Naive thymus-derived CD4-positive, alpha-beta T cell (primary cell): ENCODE data around the gene DCTN3. TPM values are rescaled to one million over a fixed set of nuclear protein-coding genes. Genes with fewer than 3 reads are reported as not detected.
A peak's percentile ranks its signal among the peaks of the same experiment; 100 is the strongest.

ENCODE experiments used
- ATAC-seq: fragments of 150-1000 bp; cut with Tn5 transposase; 2 replicates; pipeline ENCODE4 v1.10.0; 2021; ENCODE audit warnings: mild to moderate bottlenecking, moderate library complexity
- CTCF ChIA-PET: fragments of 350-600 bp; sonication (Branson Sonifier 250); formaldehyde crosslinking; loops from one replicate; lab custom pipeline; 2021; ENCODE audit warnings: antibody characterized with exemption; lab: Charles Lee
- POLR2A ChIA-PET: fragments of 350-600 bp; sonication (Branson Sonifier 250); formaldehyde crosslinking; loops from one replicate; lab custom pipeline; 2021; ENCODE audit warnings: antibody characterized with exemption, inconsistent platforms; lab: Charles Lee
- DNase-seq, 9 donors: peaks; one replicate each; pipeline versions ENCODE4 v3.0.0 to v3.0.0-alpha.2; 2020 to 2022; ENCODE audit warnings: mixed read lengths in 1 of 9
- H3K27ac ChIP-seq: one replicate; pipeline ENCODE4 v1.7.0; 2013; ENCODE audit warnings: mild to moderate bottlenecking, low read depth, low read length, moderate library complexity
- H3K27me3 ChIP-seq, 2 donors: one replicate each; pipeline ENCODE4 v1.7.0; 2013; ENCODE audit warnings: low read length in 2 of 2, mild to moderate bottlenecking in 2 of 2, moderate library complexity in 2 of 2; ENCODE audit not compliant: control insufficient read depth in 2 of 2, insufficient read depth in 2 of 2
- H3K36me3 ChIP-seq, 3 experiments: 1 replicate in 2 of 3; 2 replicates in 1 of 3; pipeline ENCODE4 v1.7.0; 2013; ENCODE audit warnings: low read length in 3 of 3, mild to moderate bottlenecking in 3 of 3, moderate library complexity in 1 of 3; ENCODE audit not compliant: insufficient read depth in 3 of 3, control insufficient read depth in 2 of 3
- H3K4me1 ChIP-seq, 2 donors: one replicate each; pipeline ENCODE4 v1.7.0; 2013; ENCODE audit warnings: low read length in 2 of 2, mild to moderate bottlenecking in 2 of 2, moderate library complexity in 1 of 2; ENCODE audit not compliant: control insufficient read depth in 2 of 2, insufficient read depth in 2 of 2
- H3K4me3 ChIP-seq: 2 replicates; pipeline ENCODE4 v1.7.0; 2013; ENCODE audit warnings: mild to moderate bottlenecking, low read length
- H3K9me3 ChIP-seq, 3 experiments: 1 replicate in 2 of 3; 2 replicates in 1 of 3; pipeline ENCODE4 v1.7.0; 2013; ENCODE audit warnings: low read length in 3 of 3; ENCODE audit not compliant: control insufficient read depth in 2 of 3
- H3K27ac Mint-ChIP-seq, 9 donors: one replicate each; pipeline ENCODE4 v1.8.0; 2020 to 2022; ENCODE audit warnings: mixed read lengths in 9 of 9, mild to moderate bottlenecking in 8 of 9, moderate library complexity in 5 of 9, inconsistent platforms in 2 of 9
- H3K27me3 Mint-ChIP-seq, 5 donors: one replicate each; pipeline ENCODE4 v1.8.0; 2021 to 2022; ENCODE audit warnings: mixed read lengths in 5 of 5, mild to moderate bottlenecking in 1 of 5
- H3K36me3 Mint-ChIP-seq, 5 donors: one replicate each; pipeline ENCODE4 v1.8.0; 2020 to 2022; ENCODE audit warnings: mixed read lengths in 5 of 5, mild to moderate bottlenecking in 3 of 5, inconsistent platforms in 1 of 5
- H3K4me1 Mint-ChIP-seq, 7 donors: one replicate each; pipeline ENCODE4 v1.8.0; 2020 to 2022; ENCODE audit warnings: mixed read lengths in 7 of 7, mild to moderate bottlenecking in 3 of 7, inconsistent platforms in 1 of 7
- H3K4me3 Mint-ChIP-seq, 10 donors: one replicate each; pipeline ENCODE4 v1.8.0; 2020 to 2022; ENCODE audit warnings: mild to moderate bottlenecking in 10 of 10, mixed read lengths in 10 of 10, moderate library complexity in 6 of 10, inconsistent platforms in 2 of 10
- H3K9me3 Mint-ChIP-seq, 11 donors: one replicate each; pipeline ENCODE4 v1.8.0; 2020 to 2022; ENCODE audit warnings: mixed read lengths in 11 of 11, mild to moderate bottlenecking in 4 of 11, inconsistent platforms in 1 of 11, moderate library complexity in 1 of 11
- intact Hi-C, 2 donors: fragments of 100-400 bp; cut with micrococcal nuclease; formaldehyde crosslinking; loops; one replicate each; pipeline ENCODE4 v1.15.1; 2023
- polyA plus RNA-seq, 2 donors: library from polyadenylated mRNA; unstranded; fragments of 300-500 nt; fragmentation: Illumina TruSeq; gene quantifications; one replicate each; pipeline ENCODE4 v1.2.3, GENCODE V29; 2021
- total RNA-seq, 6 experiments: library from RNA in 5 of 6; stranded (reverse) in 5 of 6; gene quantifications; 1 replicate in 5 of 6; 2 replicates in 1 of 6; pipeline ENCODE4 v1.2.3 and lab custom pipeline; 2021 to 2026

The DCTN3 gene
- total and polyA plus RNA-seq, 7 experiments from 2014 or later = 55.6 to 129 (median 77.3) TPM

DNA sequence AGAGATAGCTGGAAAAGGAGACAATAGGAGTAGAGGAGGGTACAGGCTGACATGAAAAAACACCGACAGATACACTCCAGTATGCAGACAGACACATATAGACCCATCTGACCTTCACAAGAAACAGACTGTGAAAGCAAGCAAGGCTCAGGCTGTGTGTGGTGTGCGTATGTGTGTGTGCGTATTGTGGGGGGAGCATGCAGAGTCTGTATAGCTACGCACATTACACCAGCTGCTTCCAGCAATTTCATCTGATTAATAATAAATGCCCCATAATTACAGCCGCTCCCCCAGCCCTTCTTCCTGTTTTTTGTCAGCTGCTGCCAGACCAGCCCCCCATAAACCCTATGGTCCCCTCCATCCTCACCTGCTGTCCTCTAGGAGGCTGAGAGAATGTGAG lies 37.5 kb downstream of the DCTN3 start:
- peaks cover 0 to 2% (median 0%) of the 10 kb centered on the region in 11 donors for H3K9me3 Mint-ChIP-seq
- no peak for ATAC-seq
- Histone ChIP-seq H3K27ac (no peak overlapping the region), H3K4me1 (peaks cover 0 to 5% of the 10 kb centered on the region in 2 donors), H3K9me3 (no peaks in the 10 kb centered on the region), H3K36me3 (no peaks in the 10 kb centered on the region), H3K4me3 (no peak overlapping the region), H3K27me3 (peaks cover 0 to 16% of the 10 kb centered on the region in 2 donors)
- ChIA-PET CTCF (no interaction called here), POLR2A (interaction anchor here (0.7 to 0.9 kb wide), 2 partner anchors 715 to 764 kb away, joined by 3 read pairs; no protein-coding TSS in a partner anchor)
- H3K4me3 Mint-ChIP-seq = no peak overlapping the region
- H3K27ac Mint-ChIP-seq = no peak overlapping the region
- no peak for DNase-seq
- peaks cover 70 to 89% (median 79%) of the 10 kb centered on the region in 5 donors for H3K27me3 Mint-ChIP-seq
- peaks cover 0 to 10% (median 7%) of the 10 kb centered on the region in 7 donors for H3K4me1 Mint-ChIP-seq
- intact Hi-C loops = no loop called here
- no peaks in the 10 kb centered on the region for H3K36me3 Mint-ChIP-seq

DNA sequence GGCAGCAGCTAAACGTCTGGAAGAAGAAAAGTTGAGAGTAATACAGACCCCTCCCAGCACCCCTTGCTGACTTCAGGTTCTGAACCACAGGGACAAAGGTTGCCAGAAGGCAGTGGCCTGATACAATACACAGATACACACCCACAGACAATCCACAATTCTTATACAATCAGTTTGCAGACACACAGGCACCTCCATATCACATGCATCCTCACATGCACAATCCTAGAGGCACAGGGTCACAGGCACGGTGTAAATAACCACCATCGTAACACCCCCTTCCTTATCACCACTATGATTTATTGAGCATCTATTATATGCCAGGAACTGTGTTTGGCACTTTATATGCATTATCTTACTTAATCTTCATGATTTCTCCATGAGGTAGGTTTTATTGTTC lies 39.0 kb downstream of the DCTN3 start:
- Mint-ChIP-seq H3K27me3 (peaks cover 67 to 90% (median 77%) of the 10 kb centered on the region in 5 donors), H3K36me3 (no peaks in the 10 kb centered on the region), H3K9me3 (peaks cover 0 to 2% (median 0%) of the 10 kb centered on the region in 11 donors), H3K27ac (no peak overlapping the region), H3K4me1 (peaks cover 0 to 18% (median 12%) of the 10 kb centered on the region in 7 donors), H3K4me3 (no peak overlapping the region)
- DNase-seq (no peak), ATAC-seq (no peak)
- Histone ChIP-seq H3K4me3 (no peak overlapping the region), H3K36me3 (no peaks in the 10 kb centered on the region), H3K4me1 (peaks cover 0 to 5% of the 10 kb centered on the region in 2 donors), H3K9me3 (no peaks in the 10 kb centered on the region), H3K27me3 (peaks cover 0 to 16% of the 10 kb centered on the region in 2 donors), H3K27ac (no peak overlapping the region)
- ChIA-PET CTCF (interaction anchor here (0.8 kb wide), 1 partner anchor 11 kb away, joined by 3 read pairs; no protein-coding TSS in a partner anchor), POLR2A (no interaction called here)
- intact Hi-C loops = no loop called here

DNA sequence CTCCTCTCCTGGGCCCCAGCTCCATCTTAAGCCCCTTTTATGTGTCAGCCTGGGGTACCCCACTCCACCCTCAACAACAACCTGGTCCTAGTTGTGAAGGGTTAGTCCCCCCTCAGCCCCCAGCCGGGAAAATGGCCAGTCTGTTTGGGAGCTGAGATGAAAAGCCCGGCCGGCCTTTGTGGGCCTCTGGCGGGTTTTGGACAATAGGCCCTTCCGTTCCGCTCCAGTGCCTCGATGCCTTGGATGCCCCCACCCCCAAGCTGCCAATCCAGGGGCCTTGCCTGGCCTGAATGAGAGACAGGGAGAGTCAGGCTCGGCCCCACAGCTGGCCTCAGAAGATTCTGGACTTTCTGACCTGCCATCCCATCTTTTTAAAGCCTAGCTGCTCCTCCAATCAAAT lies 39.9 kb downstream of the DCTN3 start:
- Histone ChIP-seq H3K4me3 (no peak overlapping the region), H3K27ac (no peak overlapping the region), H3K27me3 (peaks cover 0 to 13% of the 10 kb centered on the region in 2 donors), H3K9me3 (no peaks in the 10 kb centered on the region), H3K36me3 (no peaks in the 10 kb centered on the region), H3K4me1 (peaks cover 0 to 5% of the 10 kb centered on the region in 2 donors)
- no peak overlapping the region for H3K4me3 Mint-ChIP-seq
- ChIA-PET POLR2A (no interaction called here), CTCF (interaction anchor here (1.8 kb wide), 1 partner anchor 12 kb away, joined by 4 read pairs; no protein-coding TSS in a partner anchor)
- H3K27ac Mint-ChIP-seq = no peak overlapping the region
- DNase-seq (no peak), ATAC-seq (no peak)
- peaks cover 64 to 87% (median 74%) of the 10 kb centered on the region in 5 donors for H3K27me3 Mint-ChIP-seq
- peaks cover 0 to 18% (median 11%) of the 10 kb centered on the region in 7 donors for H3K4me1 Mint-ChIP-seq
- peaks cover 0 to 2% (median 0%) of the 10 kb centered on the region in 11 donors for H3K9me3 Mint-ChIP-seq
- no peaks in the 10 kb centered on the region for H3K36me3 Mint-ChIP-seq
- intact Hi-C loops = no loop called here

DNA sequence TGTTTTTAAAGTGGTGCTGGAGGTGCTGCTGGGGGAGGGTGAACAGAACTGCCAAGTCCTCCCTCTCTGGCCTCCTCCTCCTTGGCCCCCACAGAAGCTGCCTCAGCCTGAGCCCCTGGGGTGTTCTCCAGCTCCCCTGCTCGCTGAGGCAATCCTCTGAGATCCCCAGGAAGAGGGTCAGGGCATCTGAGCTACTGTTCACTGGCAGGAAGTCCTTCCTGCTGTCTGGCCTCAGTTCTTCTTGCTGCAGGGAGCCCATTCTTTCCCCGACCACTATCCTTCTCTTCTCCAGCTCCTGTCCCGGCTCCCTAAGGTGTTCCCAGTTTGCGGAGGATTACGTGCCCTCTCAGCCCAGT lies 40.5 kb downstream of the DCTN3 start:
- Histone ChIP-seq H3K4me1 (peaks cover 0 to 5% of the 10 kb centered on the region in 2 donors), H3K9me3 (no peaks in the 10 kb centered on the region), H3K27ac (no peak overlapping the region), H3K27me3 (peaks cover 0 to 13% of the 10 kb centered on the region in 2 donors), H3K4me3 (no peak overlapping the region), H3K36me3 (no peaks in the 10 kb centered on the region)
- Mint-ChIP-seq H3K4me1 (peaks cover 0 to 18% (median 11%) of the 10 kb centered on the region in 7 donors), H3K4me3 (peak overlapping the region in 1 of 10 donors; percentile 37), H3K27me3 (peaks cover 59 to 82% (median 75%) of the 10 kb centered on the region in 5 donors), H3K9me3 (peaks cover 0 to 2% (median 0%) of the 10 kb centered on the region in 11 donors), H3K27ac (no peak overlapping the region), H3K36me3 (no peaks in the 10 kb centered on the region)
- intact Hi-C loops = no loop called here
- ChIA-PET POLR2A (no interaction called here), CTCF (interaction anchor here (1.8 kb wide), 1 partner anchor 12 kb away, joined by 4 read pairs; no protein-coding TSS in a partner anchor)
- DNase-seq (no peak), ATAC-seq (no peak)

DNA sequence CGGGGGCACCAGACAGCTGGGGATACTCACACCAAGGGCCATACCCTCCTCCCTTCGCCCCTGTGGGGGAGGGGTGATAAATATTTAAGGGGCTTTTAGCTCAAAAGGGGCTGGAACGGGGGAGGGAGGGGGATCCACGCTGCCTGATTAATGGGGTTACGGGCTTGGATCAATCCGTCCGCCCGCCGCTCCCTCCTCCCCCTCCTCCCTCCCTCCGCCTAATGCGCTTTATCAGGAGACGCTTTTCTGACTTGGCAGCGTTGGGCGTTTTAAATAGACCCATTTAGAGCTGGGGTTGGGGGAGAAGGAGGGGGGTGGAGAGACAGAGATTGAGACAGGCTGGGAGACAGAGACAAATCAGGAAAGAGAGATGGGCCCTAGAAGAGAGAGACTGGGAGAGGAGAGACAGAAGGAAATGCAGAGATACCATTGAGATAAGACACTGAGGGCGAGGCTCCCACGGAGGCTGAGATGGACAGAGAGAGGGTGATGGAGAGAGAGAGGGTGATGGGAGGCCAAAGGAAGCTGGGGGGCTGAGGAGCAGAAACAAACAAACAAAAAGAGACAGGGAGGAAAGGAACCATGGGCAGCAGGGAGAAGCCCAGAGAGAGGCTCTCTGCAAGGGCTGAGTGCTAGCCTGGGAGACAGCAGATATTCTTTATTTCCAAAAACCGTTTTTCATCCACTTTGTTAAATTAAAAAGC lies 41.0 kb downstream of the DCTN3 start:
- no peak overlapping the region for H3K27ac Mint-ChIP-seq
- peak overlapping the region in 4 of 10 donors; percentile 30 to 80 (median 41) for H3K4me3 Mint-ChIP-seq
- ATAC-seq (no peak), DNase-seq (no peak)
- POLR2A ChIA-PET = no interaction called here
- Histone ChIP-seq H3K4me3 (no peak overlapping the region), H3K27me3 (peaks cover 0 to 13% of the 10 kb centered on the region in 2 donors), H3K27ac (no peak overlapping the region), H3K9me3 (no peaks in the 10 kb centered on the region), H3K36me3 (no peaks in the 10 kb centered on the region), H3K4me1 (peaks cover 0 to 5% of the 10 kb centered on the region in 2 donors)
- peaks cover 0 to 2% (median 0%) of the 10 kb centered on the region in 11 donors for H3K9me3 Mint-ChIP-seq
- intact Hi-C loops = no loop called here
- peaks cover 0 to 18% (median 11%) of the 10 kb centered on the region in 7 donors for H3K4me1 Mint-ChIP-seq
- H3K36me3 Mint-ChIP-seq = no peaks in the 10 kb centered on the region
- CTCF ChIA-PET = interaction anchor here (1.8 kb wide), 1 partner anchor 13 kb away, joined by 4 read pairs; no protein-coding TSS in a partner anchor
- peaks cover 61 to 77% (median 75%) of the 10 kb centered on the region in 5 donors for H3K27me3 Mint-ChIP-seq

DNA sequence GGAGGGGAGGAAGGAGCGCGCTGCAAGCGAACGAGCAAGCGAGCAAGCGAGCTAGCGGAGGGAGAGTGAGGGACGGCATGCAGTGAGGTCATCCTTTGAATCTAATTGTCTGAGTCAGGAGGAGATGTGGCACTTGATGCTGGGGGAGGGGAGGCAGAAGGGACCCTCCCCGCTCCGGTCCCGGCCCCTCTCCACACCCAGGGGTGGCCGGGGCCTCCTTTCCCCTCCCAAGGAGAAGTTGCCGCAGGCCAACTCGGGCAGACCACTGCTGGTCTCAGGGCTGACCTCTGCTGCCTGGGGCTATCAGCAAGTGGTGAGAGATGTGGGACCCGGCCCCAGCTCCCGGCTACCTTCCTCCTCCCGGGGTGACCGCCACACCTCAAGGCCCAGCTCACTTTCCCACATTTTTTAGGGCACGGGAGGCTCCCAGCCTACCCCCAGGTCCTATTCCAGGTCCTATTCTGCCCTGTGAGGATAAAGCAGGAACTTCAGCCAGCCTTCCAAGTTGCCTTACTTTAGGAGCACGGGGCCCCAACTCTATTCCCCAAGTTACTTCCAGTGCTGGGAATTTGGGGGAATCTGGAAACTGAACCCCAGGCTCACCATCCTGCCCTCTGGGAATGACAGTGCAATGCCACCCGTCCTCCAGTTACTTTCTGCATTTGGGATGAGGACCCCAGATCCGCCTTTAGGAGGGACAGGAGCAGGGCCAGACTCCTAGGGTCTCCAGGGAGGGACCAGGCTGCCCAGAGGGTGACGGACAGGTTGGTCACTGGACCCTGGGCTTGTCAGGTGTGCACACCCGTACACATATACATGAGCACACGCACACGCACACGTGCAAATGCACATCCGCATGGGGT lies 41.8 kb downstream of the DCTN3 start:
- ATAC-seq = peak; percentile 19
- no peak overlapping the region for H3K4me3 ChIP-seq
- H3K27me3 Mint-ChIP-seq = peaks cover 59 to 74% (median 70%) of the 10 kb centered on the region in 5 donors

More for the DNA sequence above, 41.8 kb downstream of the DCTN3 start:
- no peak for DNase-seq
- peaks cover 0 to 2% (median 0%) of the 10 kb centered on the region in 11 donors for H3K9me3 Mint-ChIP-seq
- intact Hi-C loops = no loop called here
- Histone ChIP-seq H3K27ac (no peak overlapping the region), H3K9me3 (no peaks in the 10 kb centered on the region), H3K4me1 (peaks cover 0 to 5% of the 10 kb centered on the region in 2 donors), H3K27me3 (peaks cover 0 to 15% of the 10 kb centered on the region in 2 donors), H3K36me3 (no peaks in the 10 kb centered on the region)
- no peaks in the 10 kb centered on the region for H3K36me3 Mint-ChIP-seq
- peak overlapping the region in 5 of 10 donors; percentile 36 to 80 (median 46) for H3K4me3 Mint-ChIP-seq
- POLR2A ChIA-PET = no interaction called here
- peaks cover 0 to 18% (median 12%) of the 10 kb centered on the region in 7 donors for H3K4me1 Mint-ChIP-seq
- no peak overlapping the region for H3K27ac Mint-ChIP-seq
- CTCF ChIA-PET = interaction anchor here (1.8 kb wide), 1 partner anchor 14 kb away, joined by 4 read pairs; no protein-coding TSS in a partner anchor
